OCI-LY3 (cell line): ENCODE measurements around the gene TUBGCP2.

Experiments used
- H2AFZ ChIP-seq: fragments of 200-600, 300-600 bp; shearing (Covaris generic); 2 replicates; pipeline ENCODE4 v1.6.0; 2014; ENCODE audit warnings: antibody characterized with exemption, low read depth, low read length
- H3K27ac ChIP-seq: fragments of 200-600, 300-600 bp; sonication (generic); 2 replicates; pipeline ENCODE4 v1.5.1; 2014; ENCODE audit warnings: mild to moderate bottlenecking, low read length, moderate library complexity, mixed read lengths
- H3K27me3 ChIP-seq: fragments of 200-600, 300-600 bp; sonication (generic); 2 replicates; pipeline ENCODE4 v1.6.1; 2014; ENCODE audit warnings: low read depth, low read length, mixed read lengths
- H3K36me3 ChIP-seq: fragments of 200-600, 300-600 bp; sonication (generic); replicated peaks from 2 replicates; pipeline ENCODE3; 2014; ENCODE audit warnings: low read depth, low read length, mixed read lengths
- H3K4me1 ChIP-seq: fragments of 300-600, 200-600 bp; sonication (generic); 2 replicates; pipeline ENCODE4 v1.6.1; 2014; ENCODE audit warnings: low read length, mixed read lengths
- H3K4me2 ChIP-seq: fragments of 200-600, 300-600 bp; sonication (generic); 2 replicates; pipeline ENCODE4 v1.6.1; 2014; ENCODE audit warnings: low read length, mixed read lengths
- H3K4me3 ChIP-seq: fragments of 300-600, 200-600 bp; sonication (generic); 2 replicates; pipeline ENCODE4 v1.5.1; 2014; ENCODE audit warnings: antibody characterized with exemption, mild to moderate bottlenecking, low read length, moderate library complexity
- H3K79me2 ChIP-seq: fragments of 300-600, 200-600 bp; shearing (Covaris generic); 2 replicates; pipeline ENCODE4 v1.6.1; 2014; ENCODE audit warnings: mild to moderate bottlenecking, low read length, mixed read lengths
- H3K9ac ChIP-seq: fragments of 300-600, 200-600 bp; shearing (Covaris generic); 2 replicates; pipeline ENCODE4 v1.6.0; 2014; ENCODE audit warnings: mild to moderate bottlenecking, low read length, moderate library complexity
- H3K9me3 ChIP-seq: fragments of 200-600, 300-600 bp; shearing (Covaris generic); 2 replicates; pipeline ENCODE4 v1.6.1; 2014; ENCODE audit warnings: low read length, mixed read lengths; ENCODE audit not compliant: insufficient read depth
- H4K20me1 ChIP-seq: fragments of 200-600, 300-600 bp; sonication (generic); 2 replicates; pipeline ENCODE4 v1.6.1; 2016; ENCODE audit warnings: low read length, mixed read lengths; ENCODE audit not compliant: insufficient read depth
- EZH2phosphoT487 ChIP-seq: fragments of 200-600 bp; shearing (Covaris generic); IDR thresholded peaks from 2 replicates; pipeline ENCODE4 v1.6.1; 2018; ENCODE audit warnings: antibody characterized with exemption, mixed run types, low read depth
- TF ChIP-seq, protein P1 (sequence below): fragments of 200-600, 300-600 bp; sonication (generic); IDR thresholded peaks from 2 replicates; pipeline ENCODE4 v1.5.1; 2014; ENCODE audit warnings: antibody characterized with exemption, low read length, low read depth

Gene TUBGCP2, protein sequence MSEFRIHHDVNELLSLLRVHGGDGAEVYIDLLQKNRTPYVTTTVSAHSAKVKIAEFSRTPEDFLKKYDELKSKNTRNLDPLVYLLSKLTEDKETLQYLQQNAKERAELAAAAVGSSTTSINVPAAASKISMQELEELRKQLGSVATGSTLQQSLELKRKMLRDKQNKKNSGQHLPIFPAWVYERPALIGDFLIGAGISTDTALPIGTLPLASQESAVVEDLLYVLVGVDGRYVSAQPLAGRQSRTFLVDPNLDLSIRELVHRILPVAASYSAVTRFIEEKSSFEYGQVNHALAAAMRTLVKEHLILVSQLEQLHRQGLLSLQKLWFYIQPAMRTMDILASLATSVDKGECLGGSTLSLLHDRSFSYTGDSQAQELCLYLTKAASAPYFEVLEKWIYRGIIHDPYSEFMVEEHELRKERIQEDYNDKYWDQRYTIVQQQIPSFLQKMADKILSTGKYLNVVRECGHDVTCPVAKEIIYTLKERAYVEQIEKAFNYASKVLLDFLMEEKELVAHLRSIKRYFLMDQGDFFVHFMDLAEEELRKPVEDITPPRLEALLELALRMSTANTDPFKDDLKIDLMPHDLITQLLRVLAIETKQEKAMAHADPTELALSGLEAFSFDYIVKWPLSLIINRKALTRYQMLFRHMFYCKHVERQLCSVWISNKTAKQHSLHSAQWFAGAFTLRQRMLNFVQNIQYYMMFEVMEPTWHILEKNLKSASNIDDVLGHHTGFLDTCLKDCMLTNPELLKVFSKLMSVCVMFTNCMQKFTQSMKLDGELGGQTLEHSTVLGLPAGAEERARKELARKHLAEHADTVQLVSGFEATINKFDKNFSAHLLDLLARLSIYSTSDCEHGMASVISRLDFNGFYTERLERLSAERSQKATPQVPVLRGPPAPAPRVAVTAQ

DNA sequence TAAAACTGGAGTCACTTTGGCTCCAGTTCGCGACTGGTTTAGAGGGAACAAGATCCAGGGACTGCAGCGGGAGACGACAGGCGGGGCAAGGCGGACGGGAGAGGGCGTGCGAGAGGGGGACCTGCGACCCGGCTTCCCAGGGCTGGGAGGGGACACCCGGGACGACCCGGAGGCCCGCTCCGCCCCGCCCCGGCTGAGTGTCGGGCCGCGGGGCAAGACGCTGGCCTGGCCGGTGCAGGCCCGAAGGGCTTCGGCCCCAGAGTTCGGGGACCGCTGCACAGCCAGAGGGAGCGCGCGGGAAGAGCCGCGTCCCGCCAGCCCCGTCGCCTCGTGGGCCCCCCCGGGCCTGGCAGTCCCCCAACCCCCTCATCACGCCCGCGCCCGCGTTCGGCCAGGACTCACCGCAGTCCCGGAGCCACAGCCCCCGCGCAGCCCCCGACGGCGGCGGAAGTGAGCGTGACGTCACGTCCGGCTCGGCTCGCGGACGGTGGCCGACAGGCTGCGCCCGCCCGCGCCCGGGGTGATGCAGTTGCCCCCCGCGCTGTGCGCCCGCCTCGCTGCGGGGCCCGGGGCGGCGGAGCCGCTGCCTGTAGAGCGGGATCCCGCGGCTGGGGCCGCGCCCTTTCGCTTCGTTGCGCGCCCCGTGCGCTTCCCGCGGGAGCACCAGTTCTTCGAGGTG lies at the start of gene TUBGCP2, which contains the start of gene ZNF511:
TUBGCP2 (minus strand) TSS at position 452 of the 679 bp plus-strand sequence. CDS start 5,931 bp downstream, outside the sequence.
ZNF511 (plus strand) TSS at position 494 of the 679 bp plus-strand sequence; CDS start at position 524, 30 bp downstream.
- H3K27ac ChIP-seq: peak within 1 kb of the TSS; percentile 88
- H3K27me3 ChIP-seq: no peaks in the 10 kb centered on the region
- H3K79me2 ChIP-seq: peaks cover 46% of the 10 kb centered on the region
- TF ChIP-seq, protein P1, sequence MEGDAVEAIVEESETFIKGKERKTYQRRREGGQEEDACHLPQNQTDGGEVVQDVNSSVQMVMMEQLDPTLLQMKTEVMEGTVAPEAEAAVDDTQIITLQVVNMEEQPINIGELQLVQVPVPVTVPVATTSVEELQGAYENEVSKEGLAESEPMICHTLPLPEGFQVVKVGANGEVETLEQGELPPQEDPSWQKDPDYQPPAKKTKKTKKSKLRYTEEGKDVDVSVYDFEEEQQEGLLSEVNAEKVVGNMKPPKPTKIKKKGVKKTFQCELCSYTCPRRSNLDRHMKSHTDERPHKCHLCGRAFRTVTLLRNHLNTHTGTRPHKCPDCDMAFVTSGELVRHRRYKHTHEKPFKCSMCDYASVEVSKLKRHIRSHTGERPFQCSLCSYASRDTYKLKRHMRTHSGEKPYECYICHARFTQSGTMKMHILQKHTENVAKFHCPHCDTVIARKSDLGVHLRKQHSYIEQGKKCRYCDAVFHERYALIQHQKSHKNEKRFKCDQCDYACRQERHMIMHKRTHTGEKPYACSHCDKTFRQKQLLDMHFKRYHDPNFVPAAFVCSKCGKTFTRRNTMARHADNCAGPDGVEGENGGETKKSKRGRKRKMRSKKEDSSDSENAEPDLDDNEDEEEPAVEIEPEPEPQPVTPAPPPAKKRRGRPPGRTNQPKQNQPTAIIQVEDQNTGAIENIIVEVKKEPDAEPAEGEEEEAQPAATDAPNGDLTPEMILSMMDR: peak; percentile 7; the same call in 1 of the 2 replicates
- TF ChIP-seq EZH2phosphoT487: no peak
- no peaks in the 10 kb centered on the region for H3K9me3 ChIP-seq
- peaks cover 4% of the 10 kb centered on the region for H4K20me1 ChIP-seq
- peaks cover 4% of the 10 kb centered on the region for H3K36me3 ChIP-seq
- H3K4me2 ChIP-seq: peak within 1 kb of the TSS; percentile 79
- peak within 1 kb of the TSS; percentile 96 for H3K9ac ChIP-seq
- H2AFZ ChIP-seq: no peak within 1 kb of the TSS
- peak within 1 kb of the TSS; percentile 100 for H3K4me3 ChIP-seq
- peaks cover 27% of the 10 kb centered on the region for H3K4me1 ChIP-seq

DNA sequence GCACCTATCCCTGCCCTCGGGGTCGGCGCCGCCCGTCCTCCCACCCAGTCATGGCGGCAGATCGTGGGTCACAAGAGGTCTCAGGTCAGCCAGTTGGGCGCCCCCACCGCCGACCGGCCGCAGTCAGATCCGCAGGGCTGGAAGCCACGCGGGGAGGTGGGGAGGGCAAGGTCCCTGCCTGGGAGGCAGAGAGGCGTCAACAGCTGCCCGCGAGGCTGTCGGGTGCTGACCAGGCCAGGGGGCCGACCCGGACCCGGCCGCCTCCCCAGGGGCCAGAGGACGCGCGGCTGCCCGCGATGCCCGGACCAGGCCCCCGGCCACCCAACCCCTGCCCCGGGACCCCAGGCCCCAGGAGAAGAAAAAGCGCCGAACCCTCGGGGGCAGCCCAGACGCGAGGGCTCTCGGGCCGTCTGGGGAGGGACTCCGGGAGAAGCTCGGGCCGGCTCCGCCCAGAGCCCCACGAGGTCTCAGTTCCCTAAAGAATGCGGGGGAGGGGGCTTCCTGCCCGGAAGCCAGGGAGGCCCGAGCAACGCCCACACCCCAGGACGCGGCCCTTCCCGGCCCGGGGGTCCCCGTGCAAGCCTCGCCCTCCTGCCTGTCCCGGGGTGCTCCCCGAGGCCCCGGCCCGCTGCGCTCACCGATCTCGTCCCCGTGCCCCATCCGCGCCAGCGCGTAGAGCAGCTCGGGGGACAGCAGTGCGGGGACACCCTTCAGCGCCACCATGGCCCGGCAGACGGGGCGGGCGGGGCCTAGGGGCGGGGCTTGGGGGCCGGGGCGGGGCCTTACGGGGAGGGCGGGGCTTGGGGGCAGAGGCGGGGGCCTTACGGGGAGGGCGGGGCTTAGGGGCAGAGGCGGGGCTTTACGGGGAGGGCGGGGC lies 48.9 kb upstream of the TUBGCP2 start, which contains the start of gene FUOM:
FUOM (minus strand) TSS at position 735 of the 877 bp plus-strand sequence; CDS start at position 723, 12 bp downstream.
- TF ChIP-seq, protein P1: no peak
- no peak for TF ChIP-seq EZH2phosphoT487
- Histone ChIP-seq H3K36me3 (peaks cover 5% of the 10 kb centered on the region), H3K27ac (peak within 1 kb of the TSS; percentile 55; the same call in 1 of the 2 replicates), H3K9ac (peak within 1 kb of the TSS; percentile 96), H3K9me3 (no peaks in the 10 kb centered on the region), H3K79me2 (peaks cover 9% of the 10 kb centered on the region), H2AFZ (no peak within 1 kb of the TSS; the same call in 1 of the 2 replicates), H3K4me3 (peak within 1 kb of the TSS; percentile 94), H3K4me1 (peaks cover 8% of the 10 kb centered on the region; the same call in 1 of the 2 replicates), H4K20me1 (no peaks in the 10 kb centered on the region), H3K4me2 (peak within 1 kb of the TSS; percentile 95), H3K27me3 (no peaks in the 10 kb centered on the region)

- Histone ChIP-seq H3K9me3 (no peaks in the 10 kb centered on the region), H4K20me1 (no peaks in the 10 kb centered on the region), H3K27ac (peak overlapping the region; percentile 55; the same call in 1 of the 2 replicates), H3K9ac (peak overlapping the region; percentile 96), H3K36me3 (peaks cover 5% of the 10 kb centered on the region), H3K79me2 (peaks cover 9% of the 10 kb centered on the region), H3K4me1 (peaks cover 8% of the 10 kb centered on the region; the same call in 1 of the 2 replicates), H3K27me3 (no peaks in the 10 kb centered on the region), H2AFZ (no peak overlapping the region), H3K4me2 (peak overlapping the region; percentile 95), H3K4me3 (peak overlapping the region; percentile 94)
- TF ChIP-seq, protein P1: no peak
- no peak for TF ChIP-seq EZH2phosphoT487
These were observed 48.0 kb upstream of the TUBGCP2 start for GRCh38 chr10:133356549-133357284.
